ENCODE results near the gene ABHD17A.
"Not testable (repeated sequence)": the region's sequence is repeated elsewhere in the genome, so short reads cannot be mapped to it uniquely, and the experiment has no call there.

ABHD17A gene

GRCh38 chr19:1884291-1884718 is 991 bp downstream of the ABHD17A start:
- DNase-seq, result no peak
- in situ Hi-C loops (cut with HindIII; ENCODE audit: low pct_ligation_motif_present, low pct_unique_long_range_greater_than_20kb, low sequenced_read_pairs), result no loop called here

DNA sequence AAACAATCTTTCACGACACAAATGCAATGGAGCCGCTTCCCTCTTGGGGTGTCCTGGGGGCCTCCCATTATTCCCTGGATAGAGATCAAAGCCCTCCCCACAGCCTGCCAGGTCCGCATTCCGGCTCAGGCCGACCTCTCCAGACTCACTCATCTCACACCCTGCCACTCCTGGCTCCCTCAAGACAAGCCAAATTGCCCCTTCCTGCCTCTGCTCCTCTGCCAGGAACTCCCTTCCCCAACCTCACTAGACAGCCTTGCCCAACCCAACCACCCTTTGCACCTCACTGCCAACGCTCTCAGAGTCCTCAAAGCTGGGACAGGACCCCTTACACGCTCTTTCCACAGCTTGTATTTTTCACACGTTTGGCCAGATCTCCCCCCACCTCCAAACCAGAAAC is 1.5 kb downstream of the ABHD17A start:
- DNase-seq, result no peak
- in situ Hi-C loops (cut with HindIII; ENCODE audit: low pct_ligation_motif_present, low pct_unique_long_range_greater_than_20kb, low sequenced_read_pairs), result no loop called here

- DNase-seq, result no peak
- in situ Hi-C loops (cut with HindIII; ENCODE audit: low pct_ligation_motif_present, low pct_unique_long_range_greater_than_20kb, low sequenced_read_pairs), result no loop called here
These were observed 2.3 kb downstream of the ABHD17A start for GRCh38 chr19:1882786-1883692.

DNA sequence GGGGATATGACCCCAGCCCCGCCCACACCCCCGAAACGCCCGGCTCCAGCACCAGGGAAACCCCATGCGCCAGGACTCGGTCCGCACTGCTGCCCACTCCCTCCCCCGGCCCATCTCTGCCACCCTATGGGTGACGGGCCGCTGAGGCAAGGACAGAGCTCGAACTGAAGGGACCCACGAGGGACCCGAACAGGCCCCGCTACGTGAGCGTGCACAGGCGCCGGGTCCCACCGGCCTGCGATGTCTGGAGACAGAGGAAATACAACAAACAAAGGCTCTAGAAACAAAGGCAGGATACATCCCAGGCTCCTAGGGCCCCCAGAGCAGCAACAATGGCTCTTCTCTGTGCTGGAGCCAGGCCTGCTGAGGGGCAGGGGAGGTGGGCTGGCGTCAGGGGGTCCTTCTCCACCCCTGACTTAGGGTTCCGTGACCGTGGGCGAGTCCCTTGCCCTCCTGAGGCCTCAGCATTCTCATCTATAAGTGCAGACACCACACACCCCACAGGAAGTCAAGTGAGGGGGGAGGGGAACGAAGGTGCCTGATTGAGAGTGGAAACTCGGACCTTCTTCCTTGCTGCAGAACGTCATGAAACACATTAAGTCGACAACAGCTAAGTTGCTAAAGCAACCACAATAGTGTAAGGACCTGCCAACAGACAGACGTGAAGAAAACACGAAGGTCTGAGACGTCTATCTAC is 3.1 kb downstream of the ABHD17A start:
- in situ Hi-C loops (cut with HindIII; ENCODE audit: low pct_ligation_motif_present, low pct_unique_long_range_greater_than_20kb, low sequenced_read_pairs), result no loop called here
- no peak for DNase-seq

GRCh38 chr19:1881393-1882088 is 3.8 kb downstream of the ABHD17A start:
- DNase-seq; in situ Hi-C loops (cut with HindIII; ENCODE audit: low pct_ligation_motif_present, low pct_unique_long_range_greater_than_20kb, low sequenced_read_pairs): not testable (repeated sequence)

- in situ Hi-C loops (cut with HindIII; ENCODE audit: low pct_ligation_motif_present, low pct_unique_long_range_greater_than_20kb, low sequenced_read_pairs), result no loop called here
- DNase-seq, result no peak
These were observed 4.5 kb downstream of the ABHD17A start for GRCh38 chr19:1880611-1881392.

DNA sequence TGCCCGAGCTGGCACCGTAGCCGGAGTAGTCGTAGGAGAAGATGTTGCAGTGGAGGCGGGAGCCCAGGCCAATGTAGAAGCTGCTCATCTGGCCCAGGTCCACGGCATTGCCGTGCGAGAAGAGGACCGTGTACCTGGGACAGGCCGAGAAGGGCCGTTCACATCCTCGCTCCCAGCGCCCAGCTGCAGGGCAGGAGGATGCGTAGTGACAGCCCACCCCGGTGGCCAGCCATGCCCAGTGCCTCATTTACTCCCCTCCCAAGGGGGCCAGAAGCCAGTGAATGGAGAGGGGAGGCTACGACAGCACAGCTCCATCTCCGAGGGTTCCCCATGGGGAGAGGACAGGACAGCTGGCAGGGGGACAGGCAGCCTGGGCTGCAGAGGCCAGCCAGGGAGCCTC is 5.3 kb downstream of the ABHD17A start:
- in situ Hi-C loops (cut with HindIII; ENCODE audit: low pct_ligation_motif_present, low pct_unique_long_range_greater_than_20kb, low sequenced_read_pairs); DNase-seq: not testable (repeated sequence)

DNA sequence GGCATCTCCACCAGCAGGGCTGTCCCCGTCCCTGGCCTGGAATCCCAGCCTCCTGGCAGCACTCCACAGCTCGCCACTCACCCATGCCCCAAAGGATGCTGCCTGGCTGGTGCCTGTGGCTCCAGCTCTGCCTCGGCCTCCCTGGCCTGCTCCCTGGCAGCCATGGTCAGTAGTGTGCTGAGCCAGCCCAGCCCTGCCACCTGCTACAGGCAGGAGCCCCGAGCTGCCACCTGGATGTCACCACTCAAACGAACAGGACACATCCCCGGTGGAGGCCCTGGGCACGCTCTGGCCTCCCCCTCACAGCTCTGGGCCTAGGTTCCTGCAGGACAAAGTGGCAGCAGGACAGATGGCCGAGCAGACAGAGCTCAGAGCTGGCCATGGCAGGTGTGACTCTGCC is 6.7 kb downstream of the ABHD17A start:
- in situ Hi-C loops (cut with HindIII; ENCODE audit: low pct_ligation_motif_present, low pct_unique_long_range_greater_than_20kb, low sequenced_read_pairs); DNase-seq: not testable (repeated sequence)

GRCh38 chr19:1877280-1877660 is 8.0 kb downstream of the ABHD17A start:
- in situ Hi-C loops (cut with HindIII; ENCODE audit: low pct_ligation_motif_present, low pct_unique_long_range_greater_than_20kb, low sequenced_read_pairs); DNase-seq: not testable (repeated sequence)

DNA sequence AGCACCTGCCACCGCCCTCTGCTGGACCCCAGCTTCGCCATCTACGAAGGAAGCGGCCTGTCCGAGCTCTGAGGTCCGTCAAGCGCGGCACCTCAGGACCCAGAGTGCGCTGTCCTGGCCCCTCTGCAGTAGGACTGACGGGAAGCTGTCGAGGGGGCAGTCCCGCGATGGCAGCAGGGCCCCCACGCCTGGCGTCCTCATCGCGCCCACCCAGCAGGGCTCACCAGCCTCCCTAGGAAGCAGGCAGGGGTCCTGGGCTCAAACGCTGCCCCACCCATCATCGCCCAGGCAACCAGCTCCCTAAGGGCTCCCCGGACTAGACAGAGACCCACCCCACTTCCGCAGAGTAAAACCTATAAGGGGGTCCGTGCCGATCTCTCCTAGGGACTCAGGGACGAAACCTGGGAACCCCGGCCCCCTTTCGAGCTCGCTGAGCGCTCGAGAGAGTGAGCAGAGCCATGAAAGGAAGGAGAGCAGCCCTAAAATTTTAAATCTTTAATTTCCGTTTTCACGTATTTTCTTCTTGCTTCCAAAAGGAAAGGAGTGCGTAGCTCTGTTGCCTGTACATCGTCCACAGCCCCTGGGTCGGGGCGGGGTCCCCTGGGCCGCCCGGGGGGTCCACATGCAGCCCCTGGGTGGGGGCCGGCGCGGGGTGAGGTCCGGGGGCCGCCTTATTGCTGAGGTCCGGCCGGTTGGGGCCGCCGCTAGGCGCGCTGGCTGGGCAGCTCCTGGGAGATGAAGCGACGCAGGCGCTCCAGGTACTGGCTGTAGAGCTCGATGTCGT is 8.6 kb downstream of the ABHD17A start:
- in situ Hi-C loops (cut with HindIII; ENCODE audit: low pct_ligation_motif_present, low pct_unique_long_range_greater_than_20kb, low sequenced_read_pairs); DNase-seq: not testable (repeated sequence)

- in situ Hi-C loops (cut with HindIII; ENCODE audit: low pct_ligation_motif_present, low pct_unique_long_range_greater_than_20kb, low sequenced_read_pairs), result no loop called here
- peak; percentile 86 for DNase-seq
These were observed 9.4 kb downstream of the ABHD17A start for GRCh38 chr19:1875646-1876495.

DNA sequence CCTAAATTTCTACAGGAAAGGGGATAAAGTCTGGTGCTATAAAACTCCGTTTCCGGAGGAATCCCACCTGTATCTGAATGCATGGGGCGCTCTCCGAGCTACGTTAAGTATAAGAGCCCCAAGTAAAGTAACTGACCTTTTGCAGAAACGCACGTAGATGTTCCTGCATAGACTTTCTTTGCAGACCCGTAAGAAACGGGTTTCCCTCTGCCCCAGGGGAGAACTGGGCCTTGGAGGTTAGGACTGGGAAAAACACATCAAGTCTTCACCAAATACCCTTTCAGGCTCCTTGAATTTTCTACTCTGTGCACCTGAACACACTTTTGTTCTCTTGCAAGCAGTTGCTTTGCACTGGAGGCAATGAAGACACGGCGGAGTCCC is 10.0 kb downstream of the ABHD17A start:
- DNase-seq; in situ Hi-C loops (cut with HindIII; ENCODE audit: low pct_ligation_motif_present, low pct_unique_long_range_greater_than_20kb, low sequenced_read_pairs): not testable (repeated sequence)

DNA sequence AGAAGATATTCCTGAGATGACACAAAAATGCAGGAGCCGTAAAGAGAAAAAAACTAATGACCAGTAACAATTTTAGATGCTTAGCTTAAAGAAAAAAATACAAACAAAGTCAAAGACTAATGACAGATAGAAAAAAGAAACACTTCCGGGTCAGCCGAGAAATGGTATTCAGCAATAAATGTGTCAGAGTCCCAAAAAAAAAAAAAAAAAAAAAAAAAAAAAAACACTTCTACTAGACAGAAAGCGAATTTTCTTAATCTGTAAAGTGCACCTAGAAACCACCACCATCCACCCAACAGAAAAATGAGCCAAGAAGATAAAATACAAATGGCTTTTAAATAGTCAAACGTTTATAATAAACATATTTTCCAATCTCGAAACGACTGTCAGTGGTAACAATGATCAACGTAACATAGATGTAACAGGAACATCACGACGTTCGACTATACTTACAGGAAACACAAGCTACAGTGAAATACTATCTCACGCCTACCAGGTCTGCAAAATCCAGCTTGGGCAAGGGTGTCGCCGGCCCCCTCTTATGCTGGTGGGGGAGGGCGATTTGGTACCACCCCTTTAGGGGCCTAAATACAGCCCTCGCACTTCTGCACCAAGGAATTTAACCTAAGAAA is 10.6 kb downstream of the ABHD17A start:
- in situ Hi-C loops (cut with HindIII; ENCODE audit: low pct_ligation_motif_present, low pct_unique_long_range_greater_than_20kb, low sequenced_read_pairs), result no loop called here

GRCh38 chr19:1873524-1874473 is 11.5 kb downstream of the ABHD17A start:
- no peak for DNase-seq

More for the DNA sequence above, 10.6 kb downstream of the ABHD17A start:
- no peak for DNase-seq

DNA sequence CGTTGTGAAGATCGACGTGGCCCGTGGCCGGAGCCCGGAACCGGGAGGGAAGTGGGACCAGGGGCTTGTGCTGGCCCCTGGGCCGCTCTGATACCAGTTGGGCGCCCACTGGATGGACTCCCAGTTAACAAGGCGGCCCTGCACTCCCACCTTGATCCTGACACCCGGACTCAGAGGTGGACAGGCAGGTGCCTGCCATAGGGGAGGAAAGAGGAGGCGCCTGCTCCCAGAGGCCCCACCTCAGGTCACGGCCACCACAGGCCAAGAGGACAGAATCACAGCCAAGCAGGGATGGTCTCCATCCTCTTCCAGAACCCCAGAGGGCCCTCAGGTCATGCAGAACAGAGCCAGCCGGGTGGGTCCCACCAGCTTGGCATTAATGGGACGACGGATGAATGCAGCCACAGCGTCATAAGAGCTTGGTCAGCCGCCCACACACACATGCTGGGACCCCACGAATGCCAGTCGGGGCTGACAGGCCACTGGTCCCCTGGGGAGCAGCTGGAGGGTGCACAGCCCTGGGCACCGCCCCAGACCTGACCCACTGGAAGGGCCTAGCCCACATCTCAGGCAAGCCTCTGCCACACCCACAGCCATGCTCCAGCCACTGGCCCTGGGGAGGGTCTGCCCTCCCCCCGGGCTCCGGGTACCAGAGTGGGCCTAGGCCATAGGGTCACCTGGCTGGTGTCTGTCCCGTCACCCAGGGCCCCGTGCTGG is 12.3 kb downstream of the ABHD17A start:
- DNase-seq, result no peak
- in situ Hi-C loops (cut with HindIII; ENCODE audit: low pct_ligation_motif_present, low pct_unique_long_range_greater_than_20kb, low sequenced_read_pairs), result no loop called here

More at GRCh38 chr19:1873524-1874473, 11.5 kb downstream of the ABHD17A start:
- in situ Hi-C loops (cut with HindIII; ENCODE audit: low pct_ligation_motif_present, low pct_unique_long_range_greater_than_20kb, low sequenced_read_pairs), result no loop called here

All from ACHN (cell line).